ENCODE results near the gene DYNC1H1. TPM values are rescaled to one million over a fixed set of nuclear protein-coding genes. Genes with fewer than 3 reads are reported as not detected.
A peak's percentile ranks its signal among the peaks of the same experiment; 100 is the strongest.
"Not testable (repeated sequence)": the region's sequence is repeated elsewhere in the genome, so short reads cannot be mapped to it uniquely, and the experiment has no call there.

DYNC1H1 gene
- total RNA-seq, 6 experiments from 2014 or later = 116 to 261 (median 161) TPM

DNA sequence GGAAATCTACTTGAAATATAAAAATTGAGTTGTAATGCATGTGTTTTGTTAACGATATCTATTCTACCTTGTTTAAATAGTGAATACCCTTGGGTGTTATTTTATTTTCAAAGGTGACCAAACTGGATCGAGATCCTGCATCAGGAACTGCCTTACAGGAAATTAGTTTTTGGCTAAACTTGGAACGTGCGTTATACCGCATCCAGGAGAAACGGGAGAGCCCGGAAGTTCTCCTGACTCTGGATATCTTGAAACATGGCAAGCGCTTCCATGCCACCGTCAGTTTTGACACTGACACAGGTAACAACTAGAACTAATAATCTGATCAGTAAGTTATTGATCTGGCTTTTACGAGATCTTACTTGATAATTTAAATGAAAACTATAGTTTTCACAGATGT is 15.9 kb downstream of the DYNC1H1 start:
- Histone ChIP-seq H3K9me3 (no peaks in the 10 kb centered on the region), H3K27ac (no peak overlapping the region), H3K4me1 (peaks cover 0 to 4% (median 0%) of the 10 kb centered on the region in 4 donors), H3K36me3 (peaks cover 0 to 80% (median 30%) of the 10 kb centered on the region in 4 donors), H3K4me3 (no peak overlapping the region), H3K27me3 (no peaks in the 10 kb centered on the region)
- ATAC-seq (no peak), DNase-seq (no peak)
- 83% methylated on average over 10 of the region's 10 CpGs for WGBS (ENCODE audit: insufficient coverage, low coverage, low lambda C conversion rate, missing lambda C conversion rate)
- TF ChIP-seq POLR2A (IDR thresholded peaks at IDR 0.05) = no peak
- TF ChIP-seq CTCF (IDR thresholded peaks at IDR 0.05) = no peak
- intact Hi-C loops (cut with DNase I) = no loop called here

DNA sequence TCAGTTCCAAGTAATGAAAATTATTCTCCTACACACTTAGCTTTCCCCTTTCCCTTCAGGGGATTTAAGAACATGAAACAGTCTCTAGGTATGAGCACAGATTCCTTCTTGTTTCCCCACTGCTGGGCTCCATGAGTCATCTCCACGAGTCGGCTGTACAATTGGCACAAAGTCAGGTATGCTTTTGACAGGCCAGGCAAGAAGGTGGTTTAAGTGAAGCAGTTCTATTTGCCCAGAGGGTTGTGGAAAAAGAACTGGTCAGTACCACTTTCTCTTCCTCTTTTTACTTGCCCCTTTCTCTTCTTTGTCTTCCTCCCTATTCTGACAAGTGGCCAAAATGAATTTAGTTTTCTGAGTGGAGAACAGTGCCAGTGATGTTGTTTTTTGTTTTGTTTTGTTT is 16.3 kb downstream of the DYNC1H1 start:
- DNase-seq = peak in 1 of 3 donors; percentile 42
- Histone ChIP-seq H3K9me3 (no peaks in the 10 kb centered on the region), H3K4me3 (no peak overlapping the region), H3K27ac (no peak overlapping the region), H3K4me1 (peaks cover 0 to 4% (median 0%) of the 10 kb centered on the region in 4 donors), H3K27me3 (no peaks in the 10 kb centered on the region), H3K36me3 (peaks cover 0 to 85% (median 32%) of the 10 kb centered on the region in 4 donors)
- peak in 3 of 4 donors; percentile 46 to 95 (median 53) for ATAC-seq
- no peak for TF ChIP-seq CTCF (IDR thresholded peaks at IDR 0.05)
- TF ChIP-seq POLR2A (IDR thresholded peaks at IDR 0.05) = no peak
- intact Hi-C loops (cut with DNase I) = no loop called here
- 10% methylated on average over 2 of the region's 2 CpGs for WGBS (ENCODE audit: insufficient coverage, low coverage, low lambda C conversion rate, missing lambda C conversion rate)

- H3K27ac ChIP-seq = no peak overlapping the region
- TF ChIP-seq POLR2A (IDR thresholded peaks at IDR 0.05) (no peak), CTCF (IDR thresholded peaks at IDR 0.05) (no peak)
- 78% methylated on average over 6 of the region's 6 CpGs for WGBS (ENCODE audit: insufficient coverage, low coverage, low lambda C conversion rate, missing lambda C conversion rate)
- DNase-seq = no peak
- no peak for ATAC-seq
- peaks cover 12 to 86% (median 44%) of the 10 kb centered on the region in 4 donors for H3K36me3 ChIP-seq
- no peaks in the 10 kb centered on the region for H3K27me3 ChIP-seq
- no peaks in the 10 kb centered on the region for H3K9me3 ChIP-seq
- peaks cover 0 to 4% (median 0%) of the 10 kb centered on the region in 4 donors for H3K4me1 ChIP-seq
- no peak overlapping the region for H3K4me3 ChIP-seq
- intact Hi-C loops (cut with DNase I) = no loop called here
Observed at GRCh38 chr14:101982621-101983020, 18.2 kb downstream of the DYNC1H1 start.

DNA sequence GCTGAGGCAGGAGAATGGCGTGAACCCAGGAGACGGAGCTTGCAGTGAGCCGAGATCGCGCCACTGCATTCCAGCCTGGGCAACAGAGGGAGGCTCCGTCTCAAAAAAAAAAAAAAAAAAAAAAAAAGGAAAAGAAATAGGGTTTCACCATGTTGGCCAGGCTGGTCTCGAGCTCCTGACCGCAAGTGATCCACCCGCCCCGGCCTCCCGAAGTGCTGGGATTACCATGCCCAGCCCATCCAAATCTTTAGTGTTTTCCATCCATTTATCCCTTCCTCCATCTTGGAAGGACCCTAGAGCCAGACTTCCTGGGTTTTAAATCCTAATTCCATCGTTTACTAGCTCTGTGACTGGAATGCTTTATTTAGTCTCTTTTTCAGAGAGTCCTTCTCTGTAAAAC is 20.5 kb downstream of the DYNC1H1 start:
- H3K4me1 ChIP-seq; ATAC-seq; intact Hi-C loops (cut with DNase I); H3K27me3 ChIP-seq; H3K4me3 ChIP-seq; DNase-seq; H3K9me3 ChIP-seq; H3K27ac ChIP-seq: not testable (repeated sequence)
- H3K36me3 ChIP-seq = peaks cover 12 to 95% (median 54%) of the 10 kb centered on the region in 4 donors
- WGBS (ENCODE audit: insufficient coverage, low coverage, low lambda C conversion rate, missing lambda C conversion rate) = 97% methylated on average over 10 of the region's 12 CpGs

DNA sequence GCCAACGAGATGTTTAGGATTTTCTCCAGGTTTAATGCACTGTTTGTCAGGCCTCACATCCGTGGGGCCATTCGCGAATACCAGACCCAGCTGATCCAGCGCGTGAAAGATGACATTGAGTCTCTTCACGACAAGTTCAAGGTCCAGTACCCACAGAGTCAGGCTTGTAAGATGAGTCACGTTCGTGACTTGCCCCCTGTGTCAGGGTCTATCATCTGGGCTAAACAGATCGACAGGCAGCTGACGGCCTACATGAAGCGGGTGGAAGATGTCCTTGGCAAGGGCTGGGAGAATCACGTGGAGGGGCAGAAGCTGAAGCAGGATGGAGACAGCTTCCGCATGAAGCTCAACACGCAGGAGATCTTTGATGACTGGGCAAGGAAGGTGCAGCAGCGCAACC is 21.6 kb downstream of the DYNC1H1 start:
- Histone ChIP-seq H3K4me1 (no peaks in the 10 kb centered on the region), H3K4me3 (no peak overlapping the region), H3K9me3 (no peaks in the 10 kb centered on the region), H3K27me3 (no peaks in the 10 kb centered on the region), H3K27ac (no peak overlapping the region), H3K36me3 (peaks cover 15 to 95% (median 55%) of the 10 kb centered on the region in 4 donors)
- TF ChIP-seq CTCF (IDR thresholded peaks at IDR 0.05) = no peak
- no peak for TF ChIP-seq POLR2A (IDR thresholded peaks at IDR 0.05)
- 94% methylated on average over 9 of the region's 16 CpGs for WGBS (ENCODE audit: insufficient coverage, low coverage, low lambda C conversion rate, missing lambda C conversion rate)
- intact Hi-C loops (cut with DNase I) = no loop called here
- no peak for DNase-seq
- ATAC-seq = no peak
